WI38 (cell line): ENCODE data around the gene EXOC1L.

Experiments used
- H3K4me3 ChIP-seq: 2 replicates; pipeline ENCODE4 v1.5.1; 2011; ENCODE audit warnings: low read depth, mild to moderate bottlenecking, control low read depth, low read length
- CTCF ChIP-seq: IDR thresholded peaks from 2 replicates; pipeline ENCODE4 v1.5.1; 2012; ENCODE audit warnings: low read depth, mild to moderate bottlenecking, control low read depth, low read length

The EXOC1L gene

DNA sequence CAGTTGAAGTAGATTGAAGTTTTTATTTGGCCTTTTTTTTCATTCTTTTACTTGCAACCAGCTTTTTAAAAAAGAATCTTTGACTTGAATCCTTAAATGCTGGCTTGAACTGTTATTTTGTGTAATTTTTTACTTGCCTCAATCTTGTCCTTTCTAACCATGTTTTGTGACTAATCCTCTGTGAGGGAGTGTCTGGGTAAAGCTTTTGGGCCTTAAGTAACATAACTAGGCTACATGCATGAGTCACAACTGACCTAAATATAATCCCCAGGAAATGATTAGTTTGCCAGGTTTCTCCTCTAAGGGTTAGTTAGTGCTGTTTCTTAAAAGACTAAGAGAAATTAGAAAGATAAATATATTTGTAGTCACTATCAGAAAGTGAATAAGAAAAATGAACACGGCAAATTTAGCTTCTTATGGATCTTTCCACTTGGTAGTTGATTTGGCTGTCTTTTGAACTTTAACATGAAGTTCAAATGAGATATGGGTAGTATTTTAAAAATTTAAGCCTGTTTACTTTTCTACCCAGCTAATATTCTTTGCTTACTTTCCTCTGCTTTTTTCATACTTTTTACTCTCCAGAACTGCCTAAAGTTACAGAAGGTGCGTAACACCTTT is 46.8 kb downstream of the EXOC1L start:
- TF ChIP-seq CTCF: no peak
- no peak overlapping the region for H3K4me3 ChIP-seq

DNA sequence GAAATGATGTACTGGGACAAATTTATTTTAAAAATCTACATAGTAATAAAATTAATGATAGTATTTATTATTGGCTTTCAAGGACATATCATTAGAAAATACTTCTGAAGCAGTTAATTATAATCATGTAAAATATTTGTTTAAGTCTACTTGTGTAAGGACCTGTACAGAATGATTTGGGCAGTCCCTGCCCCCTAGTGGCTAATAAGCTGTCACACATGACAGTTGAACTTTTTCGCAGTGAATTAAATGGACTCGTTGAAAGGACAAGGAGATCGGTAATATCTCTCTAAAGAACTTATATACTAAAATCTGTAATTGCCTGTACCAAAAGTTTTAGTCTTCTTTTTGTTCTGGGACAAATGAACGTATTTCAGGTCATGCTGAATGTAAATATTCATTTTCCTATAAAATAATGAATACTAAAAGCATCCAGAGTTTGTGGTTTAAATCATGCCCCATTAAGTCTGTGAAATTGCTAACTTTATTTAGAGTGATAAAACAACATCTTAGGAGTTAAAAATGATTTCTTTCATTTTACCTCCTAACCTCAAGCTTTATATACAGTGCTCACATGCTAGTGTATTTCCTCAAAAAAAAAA is 47.5 kb downstream of the EXOC1L start:
- peak; percentile 67 for TF ChIP-seq CTCF
- H3K4me3 ChIP-seq: no peak overlapping the region

DNA sequence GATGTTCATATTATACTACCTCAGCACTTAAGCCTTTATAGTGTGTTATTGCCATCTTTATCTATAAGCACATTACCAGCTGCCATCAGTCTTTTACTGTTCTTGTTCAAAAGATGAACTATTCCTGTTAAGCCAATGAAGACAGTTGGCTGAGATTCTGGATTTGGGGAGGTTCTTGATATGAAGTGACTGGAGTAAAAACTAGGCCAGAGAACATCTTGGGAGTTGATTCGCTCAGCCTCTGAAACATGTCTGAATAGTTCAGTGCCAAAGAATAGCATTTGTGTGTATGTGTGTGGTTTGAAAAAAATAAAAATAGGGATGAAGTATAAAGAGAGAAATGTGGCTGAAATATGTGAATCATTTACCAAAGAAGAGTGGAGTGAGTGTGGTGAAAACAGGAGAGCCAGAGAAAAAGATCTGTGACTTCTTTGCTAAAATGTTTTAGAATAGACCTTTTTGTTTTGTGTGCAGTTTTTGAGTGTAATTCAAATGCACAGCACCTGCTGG is 49.0 kb downstream of the EXOC1L start:
- no peak for TF ChIP-seq CTCF
- H3K4me3 ChIP-seq: no peak overlapping the region

- no peak overlapping the region for H3K4me3 ChIP-seq
- no peak for TF ChIP-seq CTCF
Observed at GRCh38 chr4:55871299-55871800, 51.8 kb downstream of the EXOC1L start.

DNA sequence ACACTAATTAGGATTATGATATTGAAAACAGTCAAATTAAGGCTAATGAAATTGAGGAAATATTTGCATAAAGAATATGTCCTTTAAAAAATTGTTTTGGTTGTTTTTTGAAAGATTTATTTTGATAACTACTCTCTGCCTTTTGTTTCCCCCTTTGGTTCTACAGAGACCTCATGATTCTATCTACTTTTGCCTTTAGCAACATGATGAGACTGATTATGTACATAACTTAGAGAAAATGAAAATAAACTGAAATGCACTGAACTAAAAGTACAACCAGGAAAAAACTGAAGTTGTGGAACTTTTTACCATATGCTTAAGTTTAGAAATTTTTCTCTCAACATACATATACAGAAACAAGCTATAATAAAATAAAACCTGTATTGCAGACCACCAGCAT is 55.2 kb downstream of the EXOC1L start:
- no peak for TF ChIP-seq CTCF
- no peak overlapping the region for H3K4me3 ChIP-seq

DNA sequence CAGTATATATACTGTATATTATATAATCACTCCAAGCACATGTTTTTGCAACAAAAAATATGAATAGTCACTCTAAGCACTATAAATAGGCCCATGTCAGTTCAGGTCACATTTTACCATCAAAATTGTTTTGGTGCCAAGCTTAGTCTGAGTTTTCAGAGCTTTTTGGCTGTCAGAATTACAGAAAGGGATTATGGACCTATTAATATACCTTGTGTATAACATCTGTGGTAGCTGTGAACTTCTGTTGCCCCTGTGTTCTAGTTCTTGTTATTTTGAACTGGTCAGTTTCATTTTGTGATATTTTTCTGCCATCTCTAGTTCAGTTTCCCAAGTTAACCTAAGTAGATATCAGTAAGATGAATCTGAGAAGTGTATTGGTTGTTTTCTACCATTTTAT is 56.8 kb downstream of the EXOC1L start:
- H3K4me3 ChIP-seq: no peak overlapping the region
- no peak for TF ChIP-seq CTCF

DNA sequence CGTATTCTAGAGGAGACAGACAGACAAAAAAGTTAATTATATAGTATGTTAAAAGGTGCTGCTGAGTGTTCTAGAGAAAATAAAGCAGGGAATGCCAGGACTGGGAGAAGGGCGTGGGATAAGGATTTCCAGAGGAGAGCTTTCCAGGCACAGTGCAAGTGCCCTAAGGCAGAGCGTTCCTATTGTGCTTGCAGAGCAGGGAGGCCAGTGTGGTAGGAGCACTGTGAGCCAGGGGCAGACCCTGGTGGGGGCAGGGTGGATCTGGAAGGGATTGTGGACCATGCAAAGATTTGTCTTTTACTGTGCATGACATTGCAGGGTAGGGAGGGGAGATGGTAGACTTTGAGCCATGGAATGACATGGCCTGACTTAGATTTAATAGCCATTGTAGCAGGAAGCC is 59.6 kb downstream of the EXOC1L start:
- no peak overlapping the region for H3K4me3 ChIP-seq
- TF ChIP-seq CTCF: no peak
